ENCODE measurements around the gene GRAMD4.
"Not testable (repeated sequence)": the region's sequence is repeated elsewhere in the genome, so short reads cannot be mapped to it uniquely, and the experiment has no call there.

GRAMD4 gene

DNA sequence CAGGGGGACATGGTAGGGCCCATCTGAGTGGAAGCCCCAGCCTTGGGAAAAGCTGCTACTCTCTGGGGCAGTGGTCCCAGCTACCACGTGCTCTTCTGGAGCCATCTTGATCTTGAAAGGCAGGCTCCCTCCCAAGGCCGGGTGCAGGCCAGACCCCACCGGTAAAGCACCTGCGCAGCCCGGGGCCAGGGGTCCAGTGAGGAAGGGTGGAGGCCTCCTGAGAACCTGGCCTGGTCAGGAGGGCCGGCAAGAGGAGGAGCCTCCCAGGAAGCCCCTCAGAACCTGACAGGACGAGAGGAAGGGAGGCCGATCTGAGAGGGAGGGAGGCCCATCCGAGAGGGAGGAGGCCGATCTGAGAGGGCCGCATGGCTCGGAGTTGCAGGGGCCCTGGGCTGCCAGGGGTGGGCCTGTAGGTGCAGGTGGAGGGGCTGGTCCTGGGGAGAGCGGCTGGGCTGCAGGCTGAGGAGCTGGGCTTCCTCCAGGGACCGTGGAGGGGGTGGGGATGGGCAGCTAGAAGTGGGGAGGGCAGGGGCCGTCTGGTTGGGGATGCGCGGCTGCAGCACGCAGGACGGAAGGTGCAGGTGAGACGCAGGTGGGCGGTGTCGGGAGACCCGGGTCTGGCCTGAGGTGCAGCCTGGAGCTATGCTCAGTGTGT, 529 bp downstream of the GRAMD4 start:
- no peak for DNase-seq (ENCODE audit: low read depth in 2 of 2)

GRCh38 chr22:46621243-46621930, 1.2 kb downstream of the GRAMD4 start:
- DNase-seq (ENCODE audit: low read depth in 2 of 2): not testable (repeated sequence)

GRCh38 chr22:46622081-46622521, 1.9 kb downstream of the GRAMD4 start:
- no peak for DNase-seq (ENCODE audit: low read depth in 2 of 2)

- DNase-seq (ENCODE audit: low read depth in 2 of 2): no peak
These were observed 5.1 kb downstream of the GRAMD4 start for GRCh38 chr22:46625113-46625842.

- no peak for DNase-seq (ENCODE audit: low read depth in 2 of 2)
These were observed 5.7 kb downstream of the GRAMD4 start for GRCh38 chr22:46625843-46626349.

GRCh38 chr22:46626356-46626755, 6.2 kb downstream of the GRAMD4 start:
- no peak for DNase-seq (ENCODE audit: low read depth in 2 of 2)

GRCh38 chr22:46626911-46627805, 7.0 kb downstream of the GRAMD4 start:
- DNase-seq (ENCODE audit: low read depth in 2 of 2): no peak

DNA sequence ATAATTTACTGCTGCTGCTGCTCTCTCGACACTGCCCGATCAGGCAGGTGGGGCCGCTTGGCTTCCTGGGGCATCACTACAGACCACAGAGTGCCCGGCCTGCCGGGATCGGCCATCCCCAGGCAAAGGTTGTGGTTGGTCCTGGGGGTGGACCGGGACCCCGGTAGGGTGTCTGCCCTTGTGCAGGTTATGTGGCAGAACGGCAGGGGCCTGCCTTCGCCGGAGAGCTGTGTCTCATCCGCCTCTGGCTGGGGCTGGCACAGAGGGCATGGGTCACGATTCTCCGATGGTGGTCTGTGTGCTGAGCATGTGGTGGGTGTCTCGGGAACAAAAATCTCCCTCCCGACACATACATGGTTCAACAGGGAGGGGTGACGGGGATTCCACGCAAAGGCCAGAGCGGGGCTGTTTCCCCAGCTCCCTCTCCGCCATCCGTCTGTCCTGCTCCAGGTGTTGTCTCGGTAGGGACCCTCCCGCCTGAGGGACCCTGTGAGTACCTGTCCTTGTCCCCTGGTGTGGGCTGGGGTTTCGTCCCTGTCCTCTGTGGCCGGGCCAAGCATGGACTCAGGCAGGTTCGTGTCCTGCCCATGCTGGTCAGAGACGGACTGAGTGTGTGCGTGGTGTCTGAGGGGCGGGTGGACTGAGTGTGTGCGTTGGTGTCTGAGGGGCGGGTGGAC, 7.8 kb downstream of the GRAMD4 start:
- DNase-seq (ENCODE audit: low read depth in 2 of 2): no peak

DNA sequence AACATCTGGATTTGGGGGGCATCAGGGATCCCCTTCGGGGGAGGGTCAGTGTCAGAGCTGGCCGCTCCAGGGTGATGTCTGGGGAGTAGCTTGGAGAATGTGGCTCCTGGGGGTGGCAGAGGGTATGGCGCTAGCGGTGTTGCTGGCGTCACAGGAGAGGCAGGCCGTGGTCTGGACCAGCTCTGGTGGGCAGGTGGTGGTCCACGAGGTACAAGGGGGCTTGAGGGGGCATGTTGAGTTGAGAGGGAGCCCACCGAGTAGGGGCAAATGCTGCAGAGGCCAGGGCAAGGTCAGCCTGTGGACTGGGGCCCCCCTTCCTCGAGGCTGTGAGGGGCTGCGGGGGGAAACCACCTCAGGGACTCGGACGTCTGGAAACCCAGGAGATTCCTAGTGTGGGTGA, 8.6 kb downstream of the GRAMD4 start:
- DNase-seq (ENCODE audit: low read depth in 2 of 2): no peak

GRCh38 chr22:46629291-46629690, 9.1 kb downstream of the GRAMD4 start:
- DNase-seq (ENCODE audit: low read depth in 2 of 2): no peak

GRCh38 chr22:46631113-46631512, 10.9 kb downstream of the GRAMD4 start:
- DNase-seq (ENCODE audit: low read depth in 2 of 2): no peak

DNA sequence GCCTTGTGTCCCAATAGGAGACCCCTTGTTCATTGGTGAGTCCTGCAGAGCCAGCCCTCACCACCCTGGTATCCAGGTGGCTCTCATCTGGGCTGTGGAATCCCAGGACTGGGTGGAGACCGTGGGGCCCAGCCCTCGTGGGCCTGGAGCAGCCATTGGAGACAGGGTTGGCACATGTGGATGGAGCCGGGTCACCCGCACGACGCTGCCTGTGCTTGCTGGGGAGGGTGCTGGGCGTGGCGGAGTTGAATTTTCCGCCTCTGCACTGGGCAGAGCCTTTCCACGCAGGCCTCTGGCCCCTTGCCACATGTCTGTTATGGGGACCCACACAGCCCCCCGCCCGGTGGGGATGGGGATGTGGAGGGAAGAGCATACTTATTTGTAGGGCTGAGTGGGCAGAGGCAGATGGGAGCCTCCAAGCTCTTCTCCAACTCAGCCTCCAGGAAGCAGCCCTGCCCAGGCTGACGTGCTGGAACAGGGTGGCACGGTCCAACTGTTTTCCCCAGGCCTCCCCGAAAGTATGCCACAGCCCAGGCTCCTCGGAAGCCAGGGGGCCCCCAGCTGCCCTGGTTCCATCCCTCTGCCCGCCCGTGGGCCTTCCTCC, 12.6 kb downstream of the GRAMD4 start:
- no peak for DNase-seq (ENCODE audit: low read depth in 2 of 2)

- DNase-seq (ENCODE audit: low read depth in 2 of 2): no peak
These were observed 13.2 kb downstream of the GRAMD4 start for GRCh38 chr22:46633334-46633890.

DNA sequence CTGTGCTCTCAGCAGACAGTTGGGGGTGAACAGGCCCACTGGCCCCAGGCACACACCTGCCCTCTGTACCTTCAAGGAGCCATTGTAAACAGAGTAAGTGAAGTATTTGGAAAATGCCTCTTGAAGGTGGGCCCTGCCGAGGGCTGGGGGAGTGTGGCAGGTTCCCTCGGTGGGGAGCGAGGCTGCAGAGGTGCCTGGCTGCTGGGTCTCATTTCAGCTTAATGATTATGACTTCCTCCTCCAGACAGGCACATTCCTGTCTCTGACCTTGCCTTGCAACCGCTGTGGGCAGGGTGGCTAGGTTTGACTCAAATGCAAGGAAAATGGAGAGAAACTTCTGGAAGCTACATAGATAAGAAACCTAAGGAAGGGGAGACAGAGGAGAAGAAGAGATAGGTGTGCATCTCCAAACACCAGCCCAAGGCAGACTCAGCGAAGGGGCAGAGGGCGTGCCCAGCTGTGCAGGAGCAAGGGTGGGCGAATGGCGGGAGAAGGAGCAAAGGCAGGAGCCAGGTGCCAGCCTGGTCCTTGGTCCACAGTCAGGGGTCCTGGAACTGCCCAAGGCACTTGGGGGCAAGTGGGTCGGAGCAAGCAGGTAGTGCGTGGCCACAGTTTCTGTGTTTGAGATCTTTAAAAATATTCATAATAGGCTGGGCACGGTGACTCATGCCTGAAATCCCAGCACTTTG, 14.0 kb downstream of the GRAMD4 start:
- no peak for DNase-seq (ENCODE audit: low read depth in 2 of 2)

DNA sequence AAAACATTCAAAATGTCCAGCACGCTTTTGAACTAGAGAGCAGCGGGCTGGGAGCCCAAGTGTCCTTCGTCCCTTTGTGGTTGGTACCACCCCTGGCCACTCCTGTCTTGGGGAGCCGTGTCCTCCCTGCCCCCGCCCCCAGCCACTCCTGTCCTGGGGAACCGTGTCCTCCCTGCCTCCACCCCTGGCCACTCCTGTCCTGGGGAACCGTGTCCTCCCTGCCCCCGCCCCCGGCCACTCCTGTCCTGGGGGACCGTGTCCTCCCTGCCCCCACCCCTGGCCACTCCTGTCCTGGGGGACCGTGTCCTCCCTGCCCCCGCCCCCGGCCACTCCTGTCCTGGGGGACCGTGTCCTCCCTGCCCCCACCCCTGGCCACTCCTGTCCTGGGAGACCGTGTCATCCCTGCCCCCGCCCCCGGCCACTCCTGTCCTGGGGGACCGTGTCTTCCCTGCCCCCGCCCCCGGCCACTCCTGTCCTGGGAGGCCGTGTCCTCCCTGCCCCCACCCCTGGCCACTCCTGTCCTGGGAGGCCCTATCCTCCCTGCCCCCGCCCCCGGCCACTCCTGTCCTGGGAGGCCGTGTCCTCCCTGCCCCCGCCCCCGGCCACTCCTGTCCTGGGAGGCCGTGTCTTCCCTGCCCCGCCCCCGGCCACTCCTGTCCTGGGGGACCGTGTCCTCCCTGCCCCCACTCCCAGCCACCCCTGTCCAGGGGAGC, 14.9 kb downstream of the GRAMD4 start:
- DNase-seq (ENCODE audit: low read depth in 2 of 2): not testable (repeated sequence)

DNA sequence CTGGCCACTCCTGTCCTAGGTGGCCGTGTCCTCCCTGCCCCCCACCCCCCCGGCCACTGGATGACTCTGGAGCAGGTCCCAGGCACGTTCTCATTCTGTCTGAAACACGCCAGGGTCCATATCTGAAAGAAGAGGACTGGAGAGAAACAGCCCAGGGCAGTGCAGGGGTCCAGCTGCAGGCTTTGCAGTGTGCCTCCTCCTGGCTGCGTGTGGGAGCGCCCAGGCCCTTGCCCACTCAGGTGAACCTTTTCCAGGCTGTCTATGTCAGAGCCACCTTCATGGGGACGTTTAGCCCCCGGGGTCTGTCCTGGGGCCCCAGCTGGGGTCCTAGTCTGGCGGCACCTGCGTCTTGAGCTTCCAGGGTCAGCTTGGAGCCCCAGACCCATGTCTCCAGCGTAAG, 15.6 kb downstream of the GRAMD4 start:
- DNase-seq (ENCODE audit: low read depth in 2 of 2): no peak

DNA sequence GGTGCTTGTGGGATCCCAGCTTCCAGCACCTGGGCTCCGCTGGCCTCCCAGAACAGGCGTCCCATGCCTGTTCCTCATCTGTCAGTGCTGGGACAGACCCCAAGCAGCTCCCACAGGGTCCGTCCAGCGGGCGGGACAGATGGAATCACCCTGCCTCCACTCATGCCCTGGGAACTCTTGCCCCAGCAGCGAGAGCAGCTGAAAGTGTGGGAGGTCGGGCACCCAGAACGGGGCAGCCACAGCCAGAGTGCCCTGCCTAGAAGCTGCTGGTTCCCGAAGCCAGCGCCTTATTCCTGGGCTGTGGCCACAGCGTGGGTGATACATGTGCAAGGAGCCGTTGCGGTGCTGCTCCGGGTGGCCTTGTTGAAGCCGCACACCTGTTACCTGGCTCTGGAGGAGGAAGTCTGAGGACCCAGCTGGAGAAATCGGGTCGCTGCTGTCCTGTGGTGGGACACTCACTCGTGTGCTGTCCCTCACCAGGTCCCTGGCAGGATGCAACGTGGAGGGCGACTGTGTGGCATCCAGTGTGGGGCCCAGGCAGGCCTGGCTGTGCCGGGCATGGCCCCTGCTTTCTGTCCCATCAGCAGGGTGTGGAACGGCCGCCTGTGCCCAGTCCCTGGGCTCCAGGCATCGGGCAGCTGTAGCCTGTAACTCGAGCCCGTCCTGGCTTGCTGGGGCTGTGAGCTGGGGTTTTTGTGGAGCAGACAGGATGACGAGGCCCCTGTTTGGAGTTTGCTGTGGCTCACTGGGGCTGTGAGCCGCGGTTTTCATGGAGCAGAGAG, 16.2 kb downstream of the GRAMD4 start:
- DNase-seq (ENCODE audit: low read depth in 2 of 2): no peak

Data from stimulated activated CD4-positive, alpha-beta T cell treated with anti-CD3 and anti-CD28 coated beads, Interleukin-15, amount 100 ng/mL, for 48 hours (primary cell).